Type B pancreatic cell (in vitro differentiated cells): Measurements from ENCODE around the gene USP37. TPM values are rescaled to one million over a fixed set of nuclear protein-coding genes. Genes with fewer than 3 reads are reported as not detected.
A peak's percentile ranks its signal among the peaks of the same experiment; 100 is the strongest.

Experiments used
- DNase-seq: peaks from one replicate; pipeline ENCODE4 v3.0.0; 2021; ENCODE audit warnings: mixed read lengths; ENCODE audit not compliant: unreplicated experiment; ENCODE audit errors: extremely low spot score
- H3K27ac Mint-ChIP-seq: 2 replicates; pipeline ENCODE4 v1.8.0; 2021; ENCODE audit warnings: mild to moderate bottlenecking, mixed read lengths
- H3K27me3 Mint-ChIP-seq: 2 replicates; pipeline ENCODE4 v1.8.0; 2021; ENCODE audit warnings: mixed read lengths
- H3K36me3 Mint-ChIP-seq: 2 replicates; pipeline ENCODE4 v1.8.0; 2021; ENCODE audit warnings: mixed read lengths
- H3K4me1 Mint-ChIP-seq: one replicate; pipeline ENCODE4 v1.8.0; 2021; ENCODE audit warnings: mixed read lengths; ENCODE audit not compliant: unreplicated experiment
- H3K4me3 Mint-ChIP-seq: 2 replicates; pipeline ENCODE4 v1.8.0; 2021; ENCODE audit warnings: mild to moderate bottlenecking, mixed read lengths
- H3K9me3 Mint-ChIP-seq: 2 replicates; pipeline ENCODE4 v1.8.0; 2021; ENCODE audit warnings: mixed read lengths
- long read RNA-seq: library from polyadenylated mRNA; unstranded; transcript quantifications from one replicate; pipeline ENCODE4 v2.0.0, GENCODE V29; 2020
- total RNA-seq: library from RNA; stranded (reverse); gene quantifications from 2 replicates; pipeline ENCODE4 v1.2.1, GENCODE V29; 2021; ENCODE audit warnings: low replicate concordance
- TF ChIP-seq, protein P1 (sequence below): fragments of 200-600 bp; sonication (generic); conservative IDR thresholded peaks from 2 replicates; pipeline ENCODE4 v1.5.0; 2021; ENCODE audit warnings: antibody characterized with exemption, mild to moderate bottlenecking

Gene USP37, protein sequence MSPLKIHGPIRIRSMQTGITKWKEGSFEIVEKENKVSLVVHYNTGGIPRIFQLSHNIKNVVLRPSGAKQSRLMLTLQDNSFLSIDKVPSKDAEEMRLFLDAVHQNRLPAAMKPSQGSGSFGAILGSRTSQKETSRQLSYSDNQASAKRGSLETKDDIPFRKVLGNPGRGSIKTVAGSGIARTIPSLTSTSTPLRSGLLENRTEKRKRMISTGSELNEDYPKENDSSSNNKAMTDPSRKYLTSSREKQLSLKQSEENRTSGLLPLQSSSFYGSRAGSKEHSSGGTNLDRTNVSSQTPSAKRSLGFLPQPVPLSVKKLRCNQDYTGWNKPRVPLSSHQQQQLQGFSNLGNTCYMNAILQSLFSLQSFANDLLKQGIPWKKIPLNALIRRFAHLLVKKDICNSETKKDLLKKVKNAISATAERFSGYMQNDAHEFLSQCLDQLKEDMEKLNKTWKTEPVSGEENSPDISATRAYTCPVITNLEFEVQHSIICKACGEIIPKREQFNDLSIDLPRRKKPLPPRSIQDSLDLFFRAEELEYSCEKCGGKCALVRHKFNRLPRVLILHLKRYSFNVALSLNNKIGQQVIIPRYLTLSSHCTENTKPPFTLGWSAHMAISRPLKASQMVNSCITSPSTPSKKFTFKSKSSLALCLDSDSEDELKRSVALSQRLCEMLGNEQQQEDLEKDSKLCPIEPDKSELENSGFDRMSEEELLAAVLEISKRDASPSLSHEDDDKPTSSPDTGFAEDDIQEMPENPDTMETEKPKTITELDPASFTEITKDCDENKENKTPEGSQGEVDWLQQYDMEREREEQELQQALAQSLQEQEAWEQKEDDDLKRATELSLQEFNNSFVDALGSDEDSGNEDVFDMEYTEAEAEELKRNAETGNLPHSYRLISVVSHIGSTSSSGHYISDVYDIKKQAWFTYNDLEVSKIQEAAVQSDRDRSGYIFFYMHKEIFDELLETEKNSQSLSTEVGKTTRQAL
- total RNA-seq, result 16.5 and 22.9 TPM in 2 replicates
- long read RNA-seq, full-length matches to known transcripts, result 1 of 29 reads
- long read RNA-seq, partial matches to known transcripts, result 13 of 29 reads
- long read RNA-seq, other reads (novel, unspliced or antisense), result 15 of 29 reads

DNA sequence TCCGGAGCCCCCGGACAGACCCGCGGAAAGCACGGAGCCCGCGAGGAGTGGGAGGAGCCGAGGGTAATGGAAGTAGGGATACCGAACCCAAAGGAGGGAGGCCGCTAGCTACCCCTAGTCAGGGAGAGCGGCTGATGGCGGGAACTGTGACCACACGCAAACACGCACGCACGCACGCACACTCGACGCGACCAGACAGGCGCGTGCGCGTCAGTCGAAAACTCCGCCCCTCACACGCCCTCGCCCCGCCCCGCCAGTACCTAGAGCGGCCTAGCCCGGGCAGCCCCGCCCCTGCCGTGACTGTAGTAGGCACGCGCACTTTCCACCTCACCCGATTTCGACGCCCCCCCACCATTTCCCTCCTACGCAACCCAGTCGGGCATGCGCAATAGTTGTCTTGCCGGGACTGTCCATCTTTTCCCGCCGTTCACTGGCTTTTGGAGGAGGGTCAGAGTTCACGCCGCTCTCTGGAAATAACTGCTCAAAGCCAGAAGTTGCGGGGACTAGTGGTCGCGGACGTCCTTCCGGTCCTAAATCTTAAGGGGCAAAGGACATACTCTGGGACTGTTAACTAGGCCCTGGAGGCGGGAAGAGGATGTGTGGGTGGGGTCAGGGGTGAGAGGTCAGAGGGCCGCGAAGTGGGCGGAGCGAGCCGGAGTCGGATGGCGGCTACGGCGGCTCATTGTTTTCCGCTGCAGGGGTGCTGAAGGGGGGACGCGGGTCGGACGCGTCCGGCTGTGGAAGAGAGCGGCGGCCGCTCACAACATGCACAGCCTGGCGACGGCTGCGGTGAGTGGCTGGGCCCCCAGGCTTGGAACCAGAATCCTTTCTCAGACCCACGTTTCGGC is at the start of gene USP37, which contains the start of gene CNOT9:
TSS of gene USP37 (minus strand) at position 162 of the 848 bp plus-strand sequence. CDS start 9,698 bp downstream, outside the sequence.
TSS of gene CNOT9 (plus strand) at position 650 of the 848 bp plus-strand sequence. CDS start at position 766, 116 bp downstream.
- no peaks in the 10 kb centered on the region for H3K27me3 Mint-ChIP-seq
- TF ChIP-seq, protein P1, sequence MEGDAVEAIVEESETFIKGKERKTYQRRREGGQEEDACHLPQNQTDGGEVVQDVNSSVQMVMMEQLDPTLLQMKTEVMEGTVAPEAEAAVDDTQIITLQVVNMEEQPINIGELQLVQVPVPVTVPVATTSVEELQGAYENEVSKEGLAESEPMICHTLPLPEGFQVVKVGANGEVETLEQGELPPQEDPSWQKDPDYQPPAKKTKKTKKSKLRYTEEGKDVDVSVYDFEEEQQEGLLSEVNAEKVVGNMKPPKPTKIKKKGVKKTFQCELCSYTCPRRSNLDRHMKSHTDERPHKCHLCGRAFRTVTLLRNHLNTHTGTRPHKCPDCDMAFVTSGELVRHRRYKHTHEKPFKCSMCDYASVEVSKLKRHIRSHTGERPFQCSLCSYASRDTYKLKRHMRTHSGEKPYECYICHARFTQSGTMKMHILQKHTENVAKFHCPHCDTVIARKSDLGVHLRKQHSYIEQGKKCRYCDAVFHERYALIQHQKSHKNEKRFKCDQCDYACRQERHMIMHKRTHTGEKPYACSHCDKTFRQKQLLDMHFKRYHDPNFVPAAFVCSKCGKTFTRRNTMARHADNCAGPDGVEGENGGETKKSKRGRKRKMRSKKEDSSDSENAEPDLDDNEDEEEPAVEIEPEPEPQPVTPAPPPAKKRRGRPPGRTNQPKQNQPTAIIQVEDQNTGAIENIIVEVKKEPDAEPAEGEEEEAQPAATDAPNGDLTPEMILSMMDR, result peak; percentile 40
- DNase-seq, result peak; percentile 100
- H3K27ac Mint-ChIP-seq, result peak within 1 kb of the TSS; percentile 94
- H3K36me3 Mint-ChIP-seq, result peaks cover 8% of the 10 kb centered on the region
- H3K9me3 Mint-ChIP-seq, result no peaks in the 10 kb centered on the region
- peaks cover 34% of the 10 kb centered on the region for H3K4me1 Mint-ChIP-seq
- peak within 1 kb of the TSS; percentile 91 for H3K4me3 Mint-ChIP-seq

DNA sequence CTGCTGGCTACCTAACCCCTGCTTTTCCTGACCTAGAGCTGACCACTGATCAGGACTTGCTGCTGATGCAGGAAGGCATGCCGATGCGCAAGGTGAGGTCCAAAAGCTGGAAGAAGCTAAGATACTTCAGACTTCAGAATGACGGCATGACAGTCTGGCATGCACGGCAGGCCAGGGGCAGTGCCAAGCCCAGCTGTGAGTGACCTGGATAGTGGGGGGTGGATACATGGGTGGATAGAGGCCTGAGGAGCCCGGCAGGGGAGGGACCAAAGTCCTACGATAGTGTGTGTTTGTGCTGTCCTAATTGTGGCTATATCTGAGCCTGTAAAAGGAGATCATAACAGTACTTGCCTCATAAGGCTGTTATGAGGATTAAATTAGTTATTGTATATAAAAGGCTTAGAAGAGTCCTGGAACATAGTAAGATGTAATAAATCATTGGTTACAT is 47.7 kb upstream of the USP37 start:
- DNase-seq, result no peak
- Mint-ChIP-seq H3K9me3 (no peaks in the 10 kb centered on the region), H3K27ac (no peak overlapping the region), H3K36me3 (no peaks in the 10 kb centered on the region), H3K4me1 (no peaks in the 10 kb centered on the region), H3K27me3 (peaks cover 9% of the 10 kb centered on the region), H3K4me3 (no peak overlapping the region)
- TF ChIP-seq, protein P1, result no peak

DNA sequence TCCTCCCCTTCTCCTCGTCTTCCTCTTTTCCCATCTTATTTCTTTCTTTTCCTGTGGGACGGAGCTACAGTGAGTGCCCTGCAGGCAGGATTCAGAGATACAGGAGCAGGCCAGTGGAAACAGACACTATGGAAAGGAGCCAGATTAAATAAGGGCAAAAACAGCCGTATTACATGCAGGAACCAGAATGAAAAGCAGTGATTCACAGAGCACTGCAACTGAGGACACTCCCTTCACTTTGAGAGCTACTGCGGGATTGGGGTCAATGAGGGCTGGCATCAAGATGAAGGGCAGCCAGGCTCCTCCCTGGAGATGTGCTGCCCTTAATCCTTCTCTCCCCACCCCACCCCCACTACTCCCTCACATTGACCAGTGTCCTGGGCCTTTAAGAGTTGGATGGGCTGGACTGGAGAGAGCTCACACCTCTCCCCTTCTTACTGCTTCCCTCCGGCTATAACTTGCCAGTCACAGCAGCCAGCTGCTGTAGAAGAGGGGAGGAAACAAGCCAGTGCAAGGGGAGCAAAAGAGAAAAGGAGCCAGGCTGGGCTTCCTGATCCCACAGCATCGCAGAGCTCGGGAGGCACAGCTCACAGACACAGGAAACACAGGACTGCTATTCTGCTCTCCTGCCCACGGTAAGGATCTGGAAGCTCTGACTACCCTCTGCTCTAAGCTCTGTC is 39.4 kb upstream of the USP37 start, which contains the start of gene PLCD4:
TSS of gene PLCD4 (plus strand) at position 464 of the 680 bp plus-strand sequence. CDS start 7,841 bp downstream, outside the sequence.
- H3K4me1 Mint-ChIP-seq, result peaks cover 24% of the 10 kb centered on the region
- no peaks in the 10 kb centered on the region for H3K9me3 Mint-ChIP-seq
- no peak for DNase-seq
- H3K27me3 Mint-ChIP-seq, result peaks cover 9% of the 10 kb centered on the region
- H3K27ac Mint-ChIP-seq, result peak within 1 kb of the TSS; percentile 32
- TF ChIP-seq, protein P1, result no peak
- peak within 1 kb of the TSS; percentile 23 for H3K4me3 Mint-ChIP-seq
- no peaks in the 10 kb centered on the region for H3K36me3 Mint-ChIP-seq

DNA sequence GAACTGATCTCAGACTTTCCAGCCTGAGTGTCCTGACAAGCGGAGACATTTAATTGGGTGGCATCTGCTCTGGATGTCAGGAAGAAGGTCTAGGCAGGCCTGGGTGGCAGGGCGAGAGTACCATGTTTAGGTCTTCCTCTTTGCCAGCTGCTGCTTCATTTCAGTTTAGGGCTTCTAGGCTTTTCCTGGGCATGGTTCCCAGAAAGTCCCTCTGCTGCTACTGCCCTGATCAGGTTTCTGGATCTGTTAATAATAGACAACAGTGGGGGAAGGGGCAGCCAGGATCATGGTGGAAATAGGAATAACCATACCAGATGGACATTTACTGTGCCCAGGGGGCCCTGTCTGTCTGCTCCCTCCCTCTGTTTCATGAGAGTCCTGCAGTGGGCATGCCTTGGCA is 37.3 kb upstream of the USP37 start:
- H3K4me3 Mint-ChIP-seq, result no peak overlapping the region
- no peaks in the 10 kb centered on the region for H3K9me3 Mint-ChIP-seq
- DNase-seq, result no peak
- TF ChIP-seq, protein P1, result no peak
- H3K4me1 Mint-ChIP-seq, result peaks cover 24% of the 10 kb centered on the region
- H3K27ac Mint-ChIP-seq, result no peak overlapping the region
- H3K27me3 Mint-ChIP-seq, result peaks cover 3% of the 10 kb centered on the region
- no peaks in the 10 kb centered on the region for H3K36me3 Mint-ChIP-seq
